Fibroblast of lung (primary cell): ENCODE results near the gene SSB. TPM values are rescaled to one million over a fixed set of nuclear protein-coding genes. Genes with fewer than 3 reads are reported as not detected.
"Not testable (repeated sequence)": the region's sequence is repeated elsewhere in the genome, so short reads cannot be mapped to it uniquely, and the experiment has no call there.

Experiments used
- DNase-seq, 2 donors: peaks; one replicate each; pipeline versions ENCODE4 v3.0.0 to v3.0.0-alpha.2; 2010; ENCODE audit warnings: low read depth in 2 of 2
- H2AFZ ChIP-seq: 2 replicates; pipeline ENCODE4 v1.5.1; 2012; ENCODE audit warnings: low read length, control low read depth, inconsistent platforms
- H3K27ac ChIP-seq: 2 replicates; pipeline ENCODE4 v1.5.1; 2011; ENCODE audit warnings: low read length, control low read depth; ENCODE audit not compliant: insufficient read depth
- H3K27me3 ChIP-seq: 2 replicates; pipeline ENCODE4 v1.5.1; 2011; ENCODE audit warnings: mild to moderate bottlenecking, low read length; ENCODE audit not compliant: control insufficient read depth, insufficient read depth
- H3K36me3 ChIP-seq: 2 replicates; pipeline ENCODE4 v1.5.1; 2011; ENCODE audit warnings: low read length; ENCODE audit not compliant: control insufficient read depth, insufficient read depth
- H3K4me1 ChIP-seq: 2 replicates; pipeline ENCODE4 v1.5.1; 2011; ENCODE audit warnings: low read length; ENCODE audit not compliant: control insufficient read depth, insufficient read depth; ENCODE audit errors: extremely low read depth
- H3K4me2 ChIP-seq: 2 replicates; pipeline ENCODE4 v1.5.1; 2011; ENCODE audit warnings: low read length, control low read depth; ENCODE audit not compliant: insufficient read depth; ENCODE audit errors: extremely low read depth
- H3K4me3 ChIP-seq, 4 experiments: fragments of 200-600 bp in 1 of 4; sonication (generic) in 1 of 4; replicated peaks in 1 of 4; 2 replicates each; pipeline ENCODE4 v1.5.1; 2011 to 2016; ENCODE audit warnings: low read length in 4 of 4, low read depth in 3 of 4, mild to moderate bottlenecking in 3 of 4, control low read depth in 2 of 4, inconsistent platforms in 1 of 4, mixed read lengths in 1 of 4; ENCODE audit not compliant: insufficient read depth in 1 of 4; ENCODE audit errors: control extremely low read depth in 1 of 4
- H3K79me2 ChIP-seq: 2 replicates; pipeline ENCODE4 v1.5.1; 2012; ENCODE audit warnings: mild to moderate bottlenecking, low read length, inconsistent platforms; ENCODE audit not compliant: control insufficient read depth, insufficient read depth
- H3K9ac ChIP-seq: 2 replicates; pipeline ENCODE4 v1.5.1; 2011; ENCODE audit warnings: mild to moderate bottlenecking, low read length, control low read depth; ENCODE audit not compliant: insufficient read depth
- H3K9me3 ChIP-seq: 2 replicates; pipeline ENCODE4 v1.5.1; 2012; ENCODE audit warnings: low read depth, low read length; ENCODE audit not compliant: control insufficient read depth, insufficient read depth
- H4K20me1 ChIP-seq: 2 replicates; pipeline ENCODE4 v1.5.1; 2011; ENCODE audit warnings: low read length; ENCODE audit not compliant: control insufficient read depth, insufficient read depth; ENCODE audit errors: extremely low read depth
- CTCF ChIP-seq, 2 donors: IDR thresholded peaks in 1 of 2; conservative IDR thresholded peaks in 1 of 2; 1 replicate in 1 of 2; 2 replicates in 1 of 2; pipeline ENCODE4 v1.5.1; 2011 to 2012; ENCODE audit warnings: low read length in 2 of 2, control low read depth in 1 of 2, inconsistent platforms in 1 of 2, low read depth in 1 of 2, mild to moderate bottlenecking in 1 of 2
- EZH2 ChIP-seq: IDR thresholded peaks from 2 replicates; pipeline ENCODE4 v1.5.1; 2012; ENCODE audit warnings: low read length, control low read depth, mild to moderate bottlenecking; ENCODE audit errors: missing control alignments
- polyA plus RNA-seq, 2 donors: library from polyadenylated mRNA; depleted of rRNA in 1 of 2; stranded (reverse) in 1 of 2; unstranded in 1 of 2; fragments of >200 nt; gene quantifications; 2 replicates each; pipeline ENCODE4 v1.2.1, GENCODE V29; 2011 to 2012; ENCODE audit warnings: missing spikeins in 1 of 2
- total RNA-seq: library from RNA; depleted of rRNA; stranded (reverse); fragments of >200 nt; gene quantifications from 2 replicates; pipeline ENCODE4 v1.2.1, GENCODE V29; 2014

SSB gene
- total and polyA plus RNA-seq, 2 donors (not counting 1 experiment from before 2014, with no cell fraction given), result 83.6 to 138 TPM

- Histone ChIP-seq H3K9me3 (no peaks in the 10 kb centered on the region), H3K36me3 (no peaks in the 10 kb centered on the region), H3K4me3 (no peak overlapping the region), H3K4me1 (no peaks in the 10 kb centered on the region), H4K20me1 (peaks cover 2% of the 10 kb centered on the region), H3K79me2 (peaks cover 28% of the 10 kb centered on the region), H3K27me3 (no peaks in the 10 kb centered on the region), H3K27ac (no peak overlapping the region), H2AFZ (no peak overlapping the region), H3K4me2 (no peak overlapping the region), H3K9ac (no peak overlapping the region)
- TF ChIP-seq CTCF (conservative IDR thresholded peaks at IDR 0.05 in 1 of 2, IDR thresholded peaks at IDR 0.05 in 1 of 2; ENCODE audit: low read depth in 1 of 2, low read length in 2 of 2) (no peak), EZH2 (no peak)
- no peak for DNase-seq
These were observed 40.2 kb downstream of the SSB start for GRCh38 chr2:169838743-169839489.

DNA sequence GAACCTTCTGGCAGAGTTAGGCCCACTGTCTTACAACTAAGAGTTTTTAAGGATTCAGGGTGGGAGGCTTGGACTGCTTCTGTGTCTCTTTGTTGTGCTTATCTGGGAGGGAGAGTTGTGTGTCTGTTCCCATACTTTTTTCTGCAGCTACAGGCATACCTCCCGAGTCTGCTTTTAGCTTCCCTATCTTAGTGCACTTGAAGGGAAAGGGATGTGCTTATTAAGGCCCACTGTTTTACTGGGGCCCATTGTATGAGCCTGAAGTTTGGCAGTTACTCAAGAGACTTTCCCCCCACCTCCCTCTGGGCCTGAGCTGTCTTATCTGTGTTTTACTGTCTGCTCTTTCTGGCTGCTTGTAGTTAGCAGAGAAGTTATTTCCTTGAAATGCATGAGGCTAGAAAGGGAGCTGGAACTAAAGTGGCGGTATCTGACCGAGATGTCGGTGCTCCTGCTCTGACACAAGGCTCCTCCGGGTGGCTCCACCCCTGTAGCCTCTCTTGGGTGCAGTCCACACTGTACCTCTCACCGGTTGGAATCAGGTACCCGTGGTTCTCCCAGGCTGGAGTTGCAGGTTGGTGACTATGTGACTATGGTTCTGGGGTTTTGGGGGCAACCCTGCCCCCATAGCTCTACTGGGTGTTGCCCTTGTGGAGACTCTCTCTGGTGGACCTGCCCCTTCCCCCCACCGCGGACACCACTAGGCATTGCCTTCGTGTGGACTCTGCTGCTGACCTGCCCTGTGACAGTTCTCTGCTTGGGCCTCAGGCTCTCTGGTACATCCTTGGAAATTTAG is 41.5 kb downstream of the SSB start:
- no peak overlapping the region for H3K4me2 ChIP-seq
- H2AFZ ChIP-seq, result no peak overlapping the region
- peaks cover 2% of the 10 kb centered on the region for H4K20me1 ChIP-seq
- H3K79me2 ChIP-seq, result peaks cover 20% of the 10 kb centered on the region
- no peak overlapping the region for H3K27ac ChIP-seq
- TF ChIP-seq CTCF (conservative IDR thresholded peaks at IDR 0.05 in 1 of 2, IDR thresholded peaks at IDR 0.05 in 1 of 2; ENCODE audit: low read depth in 1 of 2, low read length in 2 of 2) (no peak), EZH2 (no peak)
- H3K36me3 ChIP-seq, result no peaks in the 10 kb centered on the region
- H3K9ac ChIP-seq, result no peak overlapping the region
- no peaks in the 10 kb centered on the region for H3K4me1 ChIP-seq
- no peaks in the 10 kb centered on the region for H3K9me3 ChIP-seq
- H3K27me3 ChIP-seq, result no peaks in the 10 kb centered on the region
- no peak overlapping the region for H3K4me3 ChIP-seq
- no peak for DNase-seq

- Histone ChIP-seq H3K79me2 (peaks cover 19% of the 10 kb centered on the region), H3K27me3 (no peaks in the 10 kb centered on the region), H3K4me3 (no peak overlapping the region), H3K4me1 (no peaks in the 10 kb centered on the region), H2AFZ (no peak overlapping the region), H3K27ac (no peak overlapping the region), H3K9ac (no peak overlapping the region), H3K36me3 (no peaks in the 10 kb centered on the region), H4K20me1 (peaks cover 2% of the 10 kb centered on the region), H3K9me3 (no peaks in the 10 kb centered on the region), H3K4me2 (no peak overlapping the region)
- TF ChIP-seq EZH2 (no peak), CTCF (conservative IDR thresholded peaks at IDR 0.05 in 1 of 2, IDR thresholded peaks at IDR 0.05 in 1 of 2; ENCODE audit: low read depth in 1 of 2, low read length in 2 of 2) (no peak)
- no peak for DNase-seq
These were observed 42.1 kb downstream of the SSB start for GRCh38 chr2:169840747-169841142.

GRCh38 chr2:169841625-169842024 is 43.0 kb downstream of the SSB start:
- not testable (repeated sequence) for H3K9ac ChIP-seq, H3K27ac ChIP-seq, H4K20me1 ChIP-seq, H3K4me1 ChIP-seq, H3K4me2 ChIP-seq, H3K9me3 ChIP-seq, H3K4me3 ChIP-seq, H3K36me3 ChIP-seq, DNase-seq, H3K27me3 ChIP-seq, H2AFZ ChIP-seq
- peaks cover 20% of the 10 kb centered on the region for H3K79me2 ChIP-seq
